ENCODE results near the gene ZNF536.

ZNF536 gene

GRCh38 chr19:30366282-30366681 lies 5.9 kb upstream of the ZNF536 start:
- no peak for DNase-seq

GRCh38 chr19:30367006-30367405 lies 5.2 kb upstream of the ZNF536 start:
- no peak for DNase-seq

- DNase-seq = no peak
These were observed 4.8 kb upstream of the ZNF536 start for GRCh38 chr19:30367421-30367820.

- no peak for DNase-seq
These were observed 2.4 kb upstream of the ZNF536 start for GRCh38 chr19:30369833-30370232.

GRCh38 chr19:30371161-30371836 lies 885 bp upstream of the ZNF536 start:
- DNase-seq = no peak

- no peak for DNase-seq
These were observed 1.4 kb downstream of the ZNF536 start for GRCh38 chr19:30373593-30373992.

GRCh38 chr19:30374539-30374864 lies 2.3 kb downstream of the ZNF536 start:
- DNase-seq = no peak

- DNase-seq = no peak
These were observed 2.8 kb downstream of the ZNF536 start for GRCh38 chr19:30374865-30375552.

GRCh38 chr19:30375553-30376031 lies 3.4 kb downstream of the ZNF536 start:
- DNase-seq = no peak

GRCh38 chr19:30376272-30376671 lies 4.1 kb downstream of the ZNF536 start:
- no peak for DNase-seq

GRCh38 chr19:30376826-30377425 lies 4.7 kb downstream of the ZNF536 start:
- no peak for DNase-seq

GRCh38 chr19:30378701-30379100 lies 6.5 kb downstream of the ZNF536 start:
- no peak for DNase-seq

- DNase-seq = no peak
These were observed 7.8 kb downstream of the ZNF536 start for GRCh38 chr19:30379841-30380610.

GRCh38 chr19:30381366-30381765 lies 9.2 kb downstream of the ZNF536 start:
- no peak for DNase-seq

- DNase-seq = no peak
These were observed 13.0 kb downstream of the ZNF536 start for GRCh38 chr19:30385174-30385573.

- no peak for DNase-seq
These were observed 13.5 kb downstream of the ZNF536 start for GRCh38 chr19:30385666-30386065.

GRCh38 chr19:30386551-30387143 lies 14.5 kb downstream of the ZNF536 start:
- no peak for DNase-seq

GRCh38 chr19:30387311-30388115 lies 15.3 kb downstream of the ZNF536 start:
- DNase-seq = no peak

GRCh38 chr19:30388327-30388726 lies 16.1 kb downstream of the ZNF536 start:
- no peak for DNase-seq

GRCh38 chr19:30388819-30389218 lies 16.6 kb downstream of the ZNF536 start:
- DNase-seq = no peak

- no peak for DNase-seq
These were observed 18.3 kb downstream of the ZNF536 start for GRCh38 chr19:30390356-30390988.

- DNase-seq = no peak
These were observed 18.9 kb downstream of the ZNF536 start for GRCh38 chr19:30391052-30391451.

All from NK-92 treated with Interleukin-12 subunit alpha and Interleukin-12 subunit beta, amount 100 ng/mL, for 24 hours (cell line).